HG02763 (cell line): ENCODE results near the gene JADE2.

ENCODE experiments used
- ATAC-seq: cut with Tn5 transposase; IDR thresholded peaks from one replicate; pipeline ENCODE4 v1.9.1; 2021; ENCODE audit warnings: mild to moderate bottlenecking, moderate library complexity; ENCODE audit not compliant: unreplicated experiment

The JADE2 gene

GRCh38 chr5:134568337-134568700 lies 42.8 kb downstream of the JADE2 start:
- ATAC-seq = no peak

DNA sequence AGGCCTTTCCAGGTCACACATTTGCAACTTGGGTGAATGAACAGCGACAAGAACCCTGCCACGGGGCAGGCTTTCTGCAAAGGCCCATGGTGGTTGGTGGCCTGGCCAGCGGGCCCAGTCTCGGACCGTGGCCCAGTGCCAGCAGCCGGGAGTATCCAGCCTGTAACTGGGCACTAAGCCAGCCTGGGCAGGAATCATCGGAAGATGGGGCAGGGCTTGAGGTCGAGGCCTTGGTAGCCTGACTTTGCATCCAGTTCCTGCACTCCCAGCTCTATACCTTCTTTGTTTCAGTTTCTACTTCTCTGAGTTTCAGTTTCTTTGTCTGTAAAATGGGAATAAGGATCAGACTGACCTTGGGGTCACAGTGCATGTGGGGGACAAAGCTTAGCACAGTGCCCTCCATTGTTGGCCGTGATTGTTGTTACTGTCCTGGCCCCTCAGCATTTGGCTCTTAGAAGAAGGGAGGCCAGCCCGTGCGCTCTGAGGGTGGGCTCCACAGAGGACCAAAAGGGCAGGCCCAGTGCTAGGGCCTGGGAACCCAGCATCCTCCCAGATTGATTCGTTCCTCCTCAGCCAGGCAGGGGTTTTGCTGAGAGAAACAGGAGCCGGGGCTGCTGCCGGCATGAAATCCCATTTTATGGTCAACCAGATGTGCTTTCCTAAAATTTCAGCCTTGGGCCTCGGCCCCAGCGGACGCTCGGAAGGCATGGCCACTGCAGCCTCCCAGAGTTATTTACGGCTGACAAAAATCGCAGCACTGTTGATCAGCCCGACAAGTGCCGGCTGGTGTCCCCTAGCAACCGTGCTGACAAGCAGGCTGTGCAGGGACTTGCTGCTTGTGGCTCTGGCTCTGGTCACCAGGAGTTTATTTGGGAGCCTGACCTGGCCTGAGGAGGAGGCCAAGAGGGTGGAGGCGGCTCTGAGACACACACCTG lies 43.6 kb downstream of the JADE2 start:
- no peak for ATAC-seq

DNA sequence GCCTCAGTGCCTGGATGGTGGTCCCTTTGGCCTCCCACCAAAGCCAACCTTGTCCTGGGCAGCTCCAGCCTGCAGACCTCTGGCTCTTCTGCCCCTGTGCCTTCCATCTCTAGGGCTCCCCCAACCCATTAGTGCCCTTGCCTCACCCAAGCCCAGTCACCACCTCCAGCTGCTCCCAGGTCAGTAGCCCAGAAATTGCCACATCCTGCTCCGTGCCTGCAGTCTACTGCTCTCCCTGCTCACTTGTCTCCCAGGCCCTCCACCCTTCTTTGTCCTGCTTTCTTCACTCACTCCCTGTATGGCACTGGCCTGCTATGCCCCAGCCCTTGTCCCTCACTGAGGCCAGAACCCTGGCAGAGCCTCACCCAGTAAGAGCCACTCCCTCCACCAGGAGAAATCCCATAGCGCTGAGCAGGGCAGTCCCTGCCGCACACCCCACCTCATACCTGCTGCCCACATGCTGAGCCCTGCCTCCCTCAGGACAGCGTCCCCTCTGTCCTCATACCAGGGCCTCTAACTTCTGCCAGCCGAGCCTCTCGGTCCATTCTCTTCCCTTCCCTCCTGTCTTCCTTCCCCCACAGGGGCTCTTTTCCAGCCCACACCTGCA lies 44.4 kb downstream of the JADE2 start:
- ATAC-seq = no peak

- no peak for ATAC-seq
Measured at GRCh38 chr5:134570365-134570758, 44.9 kb downstream of the JADE2 start.

GRCh38 chr5:134570886-134571285 lies 45.4 kb downstream of the JADE2 start:
- ATAC-seq = no peak

GRCh38 chr5:134571693-134572405 lies 46.4 kb downstream of the JADE2 start:
- ATAC-seq = no peak

- ATAC-seq = no peak
Measured at GRCh38 chr5:134572811-134573210, 47.3 kb downstream of the JADE2 start.

GRCh38 chr5:134574521-134574920 lies 49.1 kb downstream of the JADE2 start:
- ATAC-seq = no peak

DNA sequence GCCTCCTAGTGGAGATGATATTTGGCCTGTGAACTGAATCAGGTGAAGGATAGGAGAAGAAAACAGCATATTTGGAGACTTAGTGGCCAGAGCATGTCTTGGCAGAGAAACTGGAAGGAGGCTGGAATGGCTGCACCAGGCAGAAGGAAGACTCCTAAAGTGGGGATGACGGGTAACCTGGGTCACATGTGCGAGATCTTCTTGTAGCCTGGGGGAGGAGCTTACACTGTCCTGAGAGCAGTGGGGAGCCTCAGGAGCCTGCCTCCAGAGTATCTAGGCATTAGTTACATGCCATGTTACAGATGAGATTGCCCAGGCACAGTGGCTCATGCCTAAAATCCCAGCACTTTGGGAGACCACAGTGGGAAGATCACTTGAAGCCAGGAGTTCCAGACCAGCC lies 49.8 kb downstream of the JADE2 start:
- no peak for ATAC-seq

DNA sequence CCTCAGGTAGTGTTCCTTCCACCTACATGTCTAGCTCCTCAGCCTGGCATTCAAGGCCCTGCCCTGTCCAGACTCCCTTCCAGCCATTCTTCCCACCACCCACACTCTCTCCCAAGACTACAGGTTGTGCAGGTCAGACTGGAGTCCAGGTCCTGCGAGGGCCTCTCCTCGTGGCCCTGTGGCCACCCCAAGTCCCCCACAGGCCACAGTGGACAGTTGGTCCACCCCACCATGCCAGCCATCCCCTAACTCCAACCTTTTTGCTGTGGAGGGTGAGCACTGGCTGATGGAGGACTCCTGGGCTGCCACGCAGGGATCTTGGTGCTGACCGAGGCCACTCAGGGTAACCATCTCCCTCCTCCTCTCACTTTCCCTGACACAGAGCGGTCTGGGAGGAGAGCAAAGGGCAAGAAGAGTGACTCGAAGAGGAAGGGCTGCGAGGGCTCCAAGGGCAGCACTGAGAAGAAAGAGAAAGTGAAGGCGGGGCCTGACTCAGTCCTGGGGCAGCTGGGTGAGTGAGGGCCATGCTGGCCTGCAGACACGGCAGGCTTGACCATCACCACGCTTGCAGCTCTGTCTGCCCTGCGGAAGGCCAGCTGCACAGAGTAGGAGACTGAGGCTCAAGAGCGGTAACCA lies 51.0 kb downstream of the JADE2 start:
- ATAC-seq = no peak

- no peak for ATAC-seq
Measured at GRCh38 chr5:134577022-134577795, 51.7 kb downstream of the JADE2 start.

DNA sequence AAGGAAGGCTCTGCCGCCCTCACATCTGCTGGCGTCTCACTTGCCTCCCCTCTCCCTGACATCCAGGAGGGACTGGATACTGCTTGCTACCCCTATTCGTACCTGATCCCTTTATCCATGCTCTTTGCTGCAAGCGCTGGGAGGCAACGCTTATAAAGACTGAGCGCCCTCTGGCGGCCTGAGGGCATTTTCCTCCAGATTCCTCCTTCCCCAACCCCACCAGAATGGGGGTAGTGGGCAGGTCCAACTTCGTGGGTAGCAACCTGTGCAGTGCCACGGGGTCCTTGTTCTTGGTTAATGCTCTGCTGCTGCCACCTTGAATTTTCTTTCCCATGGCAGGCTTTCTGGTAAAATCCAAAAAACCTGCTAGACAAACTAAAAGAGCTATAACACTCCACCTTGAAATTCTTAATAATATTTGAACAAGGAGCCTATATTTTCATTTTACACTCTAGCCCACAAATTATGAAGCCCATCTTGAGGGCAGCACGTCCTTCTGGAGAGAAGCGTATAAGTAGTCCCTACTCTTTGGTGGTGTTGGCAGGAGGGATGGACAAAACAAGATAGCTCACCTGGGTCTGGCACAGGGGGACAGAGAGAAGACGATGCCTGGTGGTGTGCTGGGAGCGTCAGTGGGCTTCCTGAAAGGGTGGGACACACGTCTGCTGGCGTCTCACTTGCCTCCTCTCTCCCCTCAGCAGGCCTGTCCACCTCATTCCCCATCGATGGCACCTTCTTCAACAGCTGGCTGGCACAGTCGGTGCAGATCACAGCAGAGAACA lies 52.5 kb downstream of the JADE2 start:
- no peak for ATAC-seq

GRCh38 chr5:134578578-134579283 lies 53.3 kb downstream of the JADE2 start:
- ATAC-seq = no peak

- ATAC-seq = no peak
Measured at GRCh38 chr5:134579284-134579771, 53.9 kb downstream of the JADE2 start.

DNA sequence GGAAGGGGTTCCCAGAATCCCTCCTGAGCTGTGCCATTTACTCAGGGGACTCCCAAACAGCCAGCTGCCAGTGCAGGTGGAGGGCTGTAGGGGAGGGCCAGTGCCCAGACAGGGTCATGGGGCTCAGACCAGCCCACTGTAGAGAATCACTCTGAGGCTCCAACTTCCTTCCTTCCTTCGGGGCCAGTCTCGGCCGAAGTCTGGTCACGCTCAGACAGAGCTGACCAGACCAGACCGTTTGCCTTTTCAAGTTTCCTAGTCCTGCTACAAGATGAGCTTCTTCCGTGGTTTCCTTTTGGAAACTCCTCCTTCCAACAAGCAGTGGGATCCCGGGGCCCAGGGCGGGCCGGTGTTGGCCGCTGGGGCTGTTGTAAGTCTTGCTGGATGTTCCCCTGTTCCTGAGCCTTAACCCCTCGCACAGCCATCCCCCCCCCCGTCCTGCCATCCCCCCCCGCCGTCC lies 54.6 kb downstream of the JADE2 start:
- no peak for ATAC-seq

GRCh38 chr5:134581241-134581981 lies 55.9 kb downstream of the JADE2 start:
- ATAC-seq = no peak

GRCh38 chr5:134582281-134582680 lies 56.8 kb downstream of the JADE2 start:
- no peak for ATAC-seq

GRCh38 chr5:134582941-134583340 lies 57.5 kb downstream of the JADE2 start:
- no peak for ATAC-seq
